Measurements from ENCODE around the gene RFX5. TPM values are rescaled to one million over a fixed set of nuclear protein-coding genes. Genes with fewer than 3 reads are reported as not detected.
A peak's percentile ranks its signal among the peaks of the same experiment; 100 is the strongest.
"Not testable (repeated sequence)": the region's sequence is repeated elsewhere in the genome, so short reads cannot be mapped to it uniquely, and the experiment has no call there.

RFX5 gene
- total RNA-seq, 4 donors from 2014 or later: 32.6 to 66.1 (median 44.5) TPM

- H3K27me3 ChIP-seq: no peaks in the 10 kb centered on the region
- ATAC-seq: no peak
- no peak overlapping the region for H3K27ac ChIP-seq
- H3K4me3 ChIP-seq: no peak overlapping the region
- WGBS, 2 donors (ENCODE audit: low coverage in 1 of 2): 38 to 50% methylated on average over 2 of the region's 2 CpGs
- TF ChIP-seq POLR2AphosphoS5 (IDR thresholded peaks at IDR 0.05): no peak
- TF ChIP-seq EP300 (IDR thresholded peaks at IDR 0.05): no peak
- no peak for TF ChIP-seq POLR2A (IDR thresholded peaks at IDR 0.05)
- TF ChIP-seq CTCF (IDR thresholded peaks at IDR 0.05): no peak
- H3K4me1 ChIP-seq: no peaks in the 10 kb centered on the region
- H3K36me3 ChIP-seq: no peaks in the 10 kb centered on the region
- no peaks in the 10 kb centered on the region for H3K9me3 ChIP-seq
Observed at GRCh38 chr1:151356696-151357095, 9.6 kb upstream of the RFX5 start.

DNA sequence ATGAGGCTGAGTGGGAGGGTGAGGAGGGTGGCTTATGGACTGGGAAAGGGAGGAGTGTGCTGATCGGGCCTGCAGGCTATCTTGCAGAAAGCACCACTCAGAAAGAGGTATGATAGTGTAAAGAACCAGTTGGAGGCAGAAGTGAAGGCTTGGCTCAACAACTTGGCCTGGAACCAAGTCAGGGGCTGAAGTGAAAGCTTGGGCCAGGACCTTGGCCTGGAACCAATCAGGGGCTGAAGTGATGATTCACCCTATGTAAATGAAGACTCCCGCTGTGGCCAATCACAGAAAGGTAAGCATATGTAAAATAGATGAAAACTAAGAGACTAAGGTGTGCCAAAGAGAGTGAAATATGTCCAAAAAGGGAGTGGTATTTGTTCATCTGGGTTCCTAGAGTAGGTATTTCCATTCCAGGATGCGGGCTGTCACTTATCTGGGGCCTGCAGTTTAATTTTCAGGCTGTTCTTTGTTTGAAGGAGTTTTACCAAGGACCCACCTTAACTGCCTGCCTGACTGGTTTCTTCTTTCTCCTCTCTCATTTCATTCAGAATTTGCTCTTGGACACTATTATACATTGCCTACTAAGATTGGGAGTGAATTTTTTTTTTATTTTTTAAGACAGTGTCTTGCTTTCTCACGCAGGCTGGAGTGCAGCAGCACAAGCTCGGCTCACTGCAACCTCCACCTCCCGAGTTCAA is 5.1 kb upstream of the RFX5 start:
- Histone ChIP-seq H3K4me1 (peaks cover 0 to 8% (median 0%) of the 10 kb centered on the region in 3 donors), H3K4me3 (no peak overlapping the region), H3K9me3 (no peaks in the 10 kb centered on the region), H3K27ac (no peak overlapping the region), H3K27me3 (no peaks in the 10 kb centered on the region), H3K36me3 (no peaks in the 10 kb centered on the region)
- no peak for ATAC-seq
- WGBS, 2 donors (ENCODE audit: low coverage in 1 of 2): 94% methylated on average over 4 to 6 of the region's 6 CpGs
- no peak for TF ChIP-seq POLR2A (IDR thresholded peaks at IDR 0.05)
- no peak for TF ChIP-seq POLR2AphosphoS5 (IDR thresholded peaks at IDR 0.05)
- TF ChIP-seq EP300 (IDR thresholded peaks at IDR 0.05): no peak
- no peak for TF ChIP-seq CTCF (IDR thresholded peaks at IDR 0.05)

GRCh38 chr1:151350323-151350722 is 3.3 kb upstream of the RFX5 start:
- not testable (repeated sequence) for H3K9me3 ChIP-seq, H3K27me3 ChIP-seq, ATAC-seq, H3K36me3 ChIP-seq, H3K27ac ChIP-seq, H3K4me3 ChIP-seq
- WGBS, 2 donors (ENCODE audit: low coverage in 1 of 2): 88 to 92% methylated on average over 6 to 9 of the region's 9 CpGs
- H3K4me1 ChIP-seq: peaks cover 8 to 22% (median 11%) of the 10 kb centered on the region in 3 donors

- H3K36me3 ChIP-seq: peaks cover 0 to 29% of the 10 kb centered on the region in 2 donors
- H3K9me3 ChIP-seq: no peaks in the 10 kb centered on the region
- ATAC-seq: no peak
- H3K4me1 ChIP-seq: peaks cover 8 to 31% (median 11%) of the 10 kb centered on the region in 3 donors
- TF ChIP-seq POLR2AphosphoS5 (IDR thresholded peaks at IDR 0.05) (no peak), POLR2A (IDR thresholded peaks at IDR 0.05) (no peak), EP300 (IDR thresholded peaks at IDR 0.05) (no peak), CTCF (IDR thresholded peaks at IDR 0.05) (no peak)
- H3K27ac ChIP-seq: peak overlapping the region; percentile 62 to 93 (median 89)
- no peaks in the 10 kb centered on the region for H3K27me3 ChIP-seq
- 25 to 44% methylated on average over 8 to 12 of the region's 12 CpGs for WGBS, 2 donors (ENCODE audit: low coverage in 1 of 2)
- peak overlapping the region; percentile 59 to 69 for H3K4me3 ChIP-seq
Observed at GRCh38 chr1:151347523-151348246, 633 bp upstream of the RFX5 start.

DNA sequence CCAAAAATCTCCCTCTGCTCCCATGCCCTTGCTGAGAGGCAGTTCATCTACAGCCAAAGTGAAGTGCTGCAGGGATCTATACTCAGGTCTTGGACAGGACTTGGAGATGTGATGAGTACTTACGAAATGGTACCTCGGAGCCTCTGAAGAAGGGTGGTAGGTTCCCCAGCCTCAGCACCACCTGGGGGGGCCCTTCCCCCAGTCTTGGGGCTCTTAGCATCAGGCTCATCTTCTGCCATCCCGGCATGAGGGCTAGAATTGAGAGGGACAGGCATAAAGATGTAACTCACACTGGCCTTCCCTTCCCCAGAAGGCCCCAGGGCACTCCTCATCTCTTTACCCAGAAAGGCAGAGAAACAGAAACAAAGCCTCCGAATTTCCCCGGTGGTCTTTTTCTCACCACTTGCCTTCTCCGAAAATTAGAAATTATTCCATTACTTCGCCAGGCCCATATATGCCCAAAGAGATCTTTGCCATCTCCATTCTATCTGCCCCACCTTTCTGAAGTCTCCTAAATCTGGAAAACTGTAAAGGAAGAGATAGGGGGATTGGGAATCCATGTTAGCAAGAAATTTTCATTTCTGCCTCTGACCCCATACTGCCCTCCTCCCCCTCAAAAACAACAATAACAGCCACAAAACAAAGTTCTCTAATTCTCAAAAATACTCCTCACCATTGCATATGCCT is 827 bp downstream of the RFX5 start:
- 43 to 45% methylated on average over 3 to 4 of the region's 7 CpGs for WGBS, 2 donors (ENCODE audit: low coverage in 1 of 2)
- TF ChIP-seq POLR2AphosphoS5 (IDR thresholded peaks at IDR 0.05): no peak
- TF ChIP-seq CTCF (IDR thresholded peaks at IDR 0.05): no peak
- no peak for TF ChIP-seq EP300 (IDR thresholded peaks at IDR 0.05)
- TF ChIP-seq POLR2A (IDR thresholded peaks at IDR 0.05): no peak
- Histone ChIP-seq H3K27me3 (no peaks in the 10 kb centered on the region), H3K36me3 (peaks cover 0 to 44% of the 10 kb centered on the region in 2 donors), H3K4me1 (peaks cover 8 to 31% (median 11%) of the 10 kb centered on the region in 3 donors), H3K9me3 (no peaks in the 10 kb centered on the region), H3K27ac (peak overlapping the region; percentile 83 to 93 (median 89)), H3K4me3 (peak overlapping the region; percentile 59 to 69)
- ATAC-seq: no peak

All from gastroesophageal sphincter (tissue), 4 donors.